ENCODE data around the gene MORN1. TPM values are rescaled to one million over a fixed set of nuclear protein-coding genes. Genes with fewer than 3 reads are reported as not detected.

Gene MORN1
- total RNA-seq, 6 experiments from 2014 or later: 3.1 to 7.1 (median 4.5) TPM

DNA sequence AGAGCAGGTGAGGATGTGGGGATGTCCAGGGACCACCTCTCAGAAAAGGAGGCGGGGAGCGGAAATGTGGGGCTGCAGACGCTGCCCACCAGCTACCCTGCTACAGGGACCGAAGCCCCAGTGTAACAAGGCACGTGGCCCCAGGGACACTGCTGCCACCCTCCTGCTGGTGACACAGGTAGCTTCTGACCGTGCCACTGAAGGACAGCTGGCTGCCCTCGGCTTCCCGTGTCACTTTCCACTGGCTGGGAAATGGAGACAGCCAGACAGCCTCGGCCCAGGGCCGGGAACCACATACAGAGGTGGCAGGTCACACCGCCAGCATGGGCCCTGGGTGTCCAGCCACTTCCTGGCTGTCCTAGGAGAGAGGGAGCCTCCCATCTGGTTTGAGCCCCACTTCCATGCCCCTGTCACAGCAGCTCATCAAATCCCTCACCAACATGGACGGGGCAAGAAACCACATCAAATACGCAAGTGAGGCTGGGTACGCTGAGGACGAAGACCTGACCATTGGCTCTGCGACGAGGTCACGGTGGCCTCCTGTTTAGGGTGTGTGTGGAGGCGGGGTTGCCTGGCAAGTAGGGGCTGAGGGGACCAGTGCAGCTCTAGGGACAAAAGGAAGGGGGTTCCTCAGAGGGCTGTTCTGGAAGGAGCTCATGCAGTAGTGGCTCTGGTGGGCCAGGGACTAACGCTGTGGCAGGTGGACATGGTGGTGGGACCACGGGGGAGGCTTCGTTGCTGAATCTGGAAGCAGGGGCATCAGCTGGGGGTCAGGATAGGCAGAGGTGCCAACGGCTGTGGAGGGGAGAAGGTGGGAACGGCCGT, 16.0 kb upstream of the MORN1 start:
- Histone ChIP-seq H3K9me3 (no peaks in the 10 kb centered on the region), H3K4me3 (no peak overlapping the region), H3K27me3 (no peaks in the 10 kb centered on the region), H3K36me3 (peaks cover 0 to 31% (median 16%) of the 10 kb centered on the region in 4 donors), H3K4me1 (peaks cover 0 to 11% (median 2%) of the 10 kb centered on the region in 4 donors), H3K27ac (no peak overlapping the region)
- DNase-seq (peak in 1 of 3 donors; percentile 70), ATAC-seq (peak in 1 of 4 donors; percentile 4)
- no peak for TF ChIP-seq CTCF (IDR thresholded peaks at IDR 0.05)
- no peak for TF ChIP-seq POLR2A (IDR thresholded peaks at IDR 0.05)
- intact Hi-C loops (cut with DNase I): no loop called here
- WGBS (ENCODE audit: insufficient coverage, low coverage, low lambda C conversion rate, missing lambda C conversion rate): 72% methylated on average over 12 of the region's 25 CpGs

GRCh38 chr1:2406451-2407041, 15.2 kb upstream of the MORN1 start:
- WGBS (ENCODE audit: insufficient coverage, low coverage, low lambda C conversion rate, missing lambda C conversion rate): 51% methylated on average over 3 of the region's 26 CpGs
- H3K4me1 ChIP-seq: peaks cover 0 to 7% (median under 1%) of the 10 kb centered on the region in 4 donors
- H3K4me3 ChIP-seq: no peak overlapping the region
- no peaks in the 10 kb centered on the region for H3K9me3 ChIP-seq
- no peak overlapping the region for H3K27ac ChIP-seq
- no peak for ATAC-seq
- intact Hi-C loops (cut with DNase I): no loop called here
- no peaks in the 10 kb centered on the region for H3K27me3 ChIP-seq
- TF ChIP-seq CTCF (IDR thresholded peaks at IDR 0.05): no peak
- no peak for TF ChIP-seq POLR2A (IDR thresholded peaks at IDR 0.05)
- no peak for DNase-seq
- H3K36me3 ChIP-seq: peaks cover 0 to 40% (median 19%) of the 10 kb centered on the region in 4 donors

GRCh38 chr1:2405588-2406295, 14.4 kb upstream of the MORN1 start:
- no peak for ATAC-seq
- Histone ChIP-seq H3K4me3 (no peak overlapping the region), H3K36me3 (peaks cover 0 to 44% (median 20%) of the 10 kb centered on the region in 4 donors), H3K27ac (no peak overlapping the region), H3K9me3 (no peaks in the 10 kb centered on the region), H3K27me3 (no peaks in the 10 kb centered on the region), H3K4me1 (peaks cover 0 to 4% (median 0%) of the 10 kb centered on the region in 4 donors)
- 83% methylated on average over 1 of the region's 28 CpGs for WGBS (ENCODE audit: insufficient coverage, low coverage, low lambda C conversion rate, missing lambda C conversion rate)
- intact Hi-C loops (cut with DNase I): no loop called here
- DNase-seq: no peak
- TF ChIP-seq CTCF (IDR thresholded peaks at IDR 0.05) (no peak), POLR2A (IDR thresholded peaks at IDR 0.05) (no peak)

- H3K27ac ChIP-seq: no peak overlapping the region
- no peak for TF ChIP-seq POLR2A (IDR thresholded peaks at IDR 0.05)
- TF ChIP-seq CTCF (IDR thresholded peaks at IDR 0.05): no peak
- intact Hi-C loops (cut with DNase I): no loop called here
- no peaks in the 10 kb centered on the region for H3K27me3 ChIP-seq
- WGBS (ENCODE audit: insufficient coverage, low coverage, low lambda C conversion rate, missing lambda C conversion rate): 79% methylated on average over 3 of the region's 24 CpGs
- H3K4me3 ChIP-seq: no peak overlapping the region
- no peak for ATAC-seq
- DNase-seq: no peak
- H3K36me3 ChIP-seq: peaks cover 0 to 50% (median 24%) of the 10 kb centered on the region in 4 donors
- H3K4me1 ChIP-seq: peaks cover 0 to 4% (median 0%) of the 10 kb centered on the region in 4 donors
- no peaks in the 10 kb centered on the region for H3K9me3 ChIP-seq
Observed at GRCh38 chr1:2404890-2405511, 13.6 kb upstream of the MORN1 start.

Data from right lobe of liver (tissue), 6 donors.